Measurements from ENCODE around the gene C4A.
"Not testable (repeated sequence)": the region's sequence is repeated elsewhere in the genome, so short reads cannot be mapped to it uniquely, and the experiment has no call there.

C4A gene

GRCh38 chr6:32028631-32029030, 46.8 kb downstream of the C4A start:
- DNase-seq (ENCODE audit: low spot score): not testable (repeated sequence)

- DNase-seq (ENCODE audit: low spot score): not testable (repeated sequence)
Measured at GRCh38 chr6:32029553-32029952, 47.7 kb downstream of the C4A start.

GRCh38 chr6:32035283-32036013, 53.6 kb downstream of the C4A start:
- DNase-seq (ENCODE audit: low spot score): not testable (repeated sequence)

- not testable (repeated sequence) for DNase-seq (ENCODE audit: low spot score)
Measured at GRCh38 chr6:32037136-32037535, 55.3 kb downstream of the C4A start.

GRCh38 chr6:32037598-32038524, 56.0 kb downstream of the C4A start, which contains the start of gene CYP21A2:
Gene CYP21A2, plus strand, starts transcription at chr6:32038415. Its CDS starts 8 bp downstream, at chr6:32038423.
- not testable (repeated sequence) for DNase-seq (ENCODE audit: low spot score)

GRCh38 chr6:32038878-32039277, 57.0 kb downstream of the C4A start:
- DNase-seq (ENCODE audit: low spot score): not testable (repeated sequence)

- DNase-seq (ENCODE audit: low spot score): not testable (repeated sequence)
Measured at GRCh38 chr6:32039321-32040274, 57.7 kb downstream of the C4A start.

GRCh38 chr6:32040299-32041049, 58.6 kb downstream of the C4A start:
- DNase-seq (ENCODE audit: low spot score): not testable (repeated sequence)

- DNase-seq (ENCODE audit: low spot score): not testable (repeated sequence)
Measured at GRCh38 chr6:32041050-32041321, 59.1 kb downstream of the C4A start.

- DNase-seq (ENCODE audit: low spot score): not testable (repeated sequence)
Measured at GRCh38 chr6:32041385-32041784, 59.5 kb downstream of the C4A start.

- DNase-seq (ENCODE audit: low spot score): not testable (repeated sequence)
Measured at GRCh38 chr6:32042276-32042675, 60.4 kb downstream of the C4A start.

- not testable (repeated sequence) for DNase-seq (ENCODE audit: low spot score)
Measured at GRCh38 chr6:32043589-32044380, 61.9 kb downstream of the C4A start.

- not testable (repeated sequence) for DNase-seq (ENCODE audit: low spot score)
Measured at GRCh38 chr6:32044916-32045315, 63.1 kb downstream of the C4A start.

- no peak for DNase-seq (ENCODE audit: low spot score)
Measured at GRCh38 chr6:32045811-32046449, 64.1 kb downstream of the C4A start.

- DNase-seq (ENCODE audit: low spot score): no peak
Measured at GRCh38 chr6:32046450-32047083, 64.7 kb downstream of the C4A start.

GRCh38 chr6:32047084-32047478, 65.2 kb downstream of the C4A start:
- DNase-seq (ENCODE audit: low spot score): no peak

- no peak for DNase-seq (ENCODE audit: low spot score)
Measured at GRCh38 chr6:32047539-32047854, 65.6 kb downstream of the C4A start.

GRCh38 chr6:32047855-32048766, 66.3 kb downstream of the C4A start:
- DNase-seq (ENCODE audit: low spot score): peak; percentile 58

Measured in RKO (cell line).